ENCODE data around the gene PLEKHG2. TPM values are rescaled to one million over a fixed set of nuclear protein-coding genes. Genes with fewer than 3 reads are reported as not detected.
"Not testable (repeated sequence)": the region's sequence is repeated elsewhere in the genome, so short reads cannot be mapped to it uniquely, and the experiment has no call there.

The PLEKHG2 gene
- total and polyA plus RNA-seq, 11 donors = 8.9 to 38.5 (median 13.3) TPM

DNA sequence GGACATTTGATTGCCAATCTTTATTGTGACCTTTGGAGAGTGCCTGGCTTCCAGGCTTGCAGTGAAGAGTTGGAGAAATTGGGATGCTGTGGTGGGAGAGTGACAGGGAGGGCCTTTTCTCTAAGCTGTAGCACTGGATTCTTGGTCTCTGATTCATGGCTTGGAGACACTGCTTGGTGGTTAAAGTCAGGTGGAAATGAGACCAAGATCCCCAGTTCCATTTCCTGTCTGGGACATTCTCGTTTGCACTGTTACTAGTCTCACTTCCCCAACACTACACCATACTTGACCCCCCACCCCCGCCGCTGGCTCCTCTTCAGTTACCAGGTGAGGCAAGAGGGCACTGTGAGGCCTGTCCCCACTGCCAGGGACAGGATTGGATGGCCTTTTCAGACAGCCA lies 35.8 kb downstream of the PLEKHG2 start:
- WGBS, 4 donors = 65 to 79% (median 72%) methylated on average over 3 of the region's 3 CpGs
- Histone ChIP-seq H3K36me3 (peaks cover 0 to 45% (median 20%) of the 10 kb centered on the region in 9 donors), H3K4me3 (no peak overlapping the region), H3K9me3 (no peaks in the 10 kb centered on the region), H3K4me1 (peaks cover 8 to 56% (median 40%) of the 10 kb centered on the region in 12 donors), H3K27me3 (no peaks in the 10 kb centered on the region), H3K27ac (no peak overlapping the region)
- ATAC-seq (no peak), DNase-seq (no peak)
- intact Hi-C loops (cut with DNase I) = loop anchor here in 5 of 10 donors (5.0 to 10.0 kb wide), 3 partner anchors 53 to 87 kb away; partner anchors contain the start of genes EID2B (in 3 of the 5), MED29 (in 2 of the 5) and PAF1 (in 2 of the 5)
- TF ChIP-seq, protein P1, sequence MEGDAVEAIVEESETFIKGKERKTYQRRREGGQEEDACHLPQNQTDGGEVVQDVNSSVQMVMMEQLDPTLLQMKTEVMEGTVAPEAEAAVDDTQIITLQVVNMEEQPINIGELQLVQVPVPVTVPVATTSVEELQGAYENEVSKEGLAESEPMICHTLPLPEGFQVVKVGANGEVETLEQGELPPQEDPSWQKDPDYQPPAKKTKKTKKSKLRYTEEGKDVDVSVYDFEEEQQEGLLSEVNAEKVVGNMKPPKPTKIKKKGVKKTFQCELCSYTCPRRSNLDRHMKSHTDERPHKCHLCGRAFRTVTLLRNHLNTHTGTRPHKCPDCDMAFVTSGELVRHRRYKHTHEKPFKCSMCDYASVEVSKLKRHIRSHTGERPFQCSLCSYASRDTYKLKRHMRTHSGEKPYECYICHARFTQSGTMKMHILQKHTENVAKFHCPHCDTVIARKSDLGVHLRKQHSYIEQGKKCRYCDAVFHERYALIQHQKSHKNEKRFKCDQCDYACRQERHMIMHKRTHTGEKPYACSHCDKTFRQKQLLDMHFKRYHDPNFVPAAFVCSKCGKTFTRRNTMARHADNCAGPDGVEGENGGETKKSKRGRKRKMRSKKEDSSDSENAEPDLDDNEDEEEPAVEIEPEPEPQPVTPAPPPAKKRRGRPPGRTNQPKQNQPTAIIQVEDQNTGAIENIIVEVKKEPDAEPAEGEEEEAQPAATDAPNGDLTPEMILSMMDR (IDR thresholded peaks at IDR 0.05) = no peak
- TF ChIP-seq POLR2A (IDR thresholded peaks at IDR 0.05) = no peak

DNA sequence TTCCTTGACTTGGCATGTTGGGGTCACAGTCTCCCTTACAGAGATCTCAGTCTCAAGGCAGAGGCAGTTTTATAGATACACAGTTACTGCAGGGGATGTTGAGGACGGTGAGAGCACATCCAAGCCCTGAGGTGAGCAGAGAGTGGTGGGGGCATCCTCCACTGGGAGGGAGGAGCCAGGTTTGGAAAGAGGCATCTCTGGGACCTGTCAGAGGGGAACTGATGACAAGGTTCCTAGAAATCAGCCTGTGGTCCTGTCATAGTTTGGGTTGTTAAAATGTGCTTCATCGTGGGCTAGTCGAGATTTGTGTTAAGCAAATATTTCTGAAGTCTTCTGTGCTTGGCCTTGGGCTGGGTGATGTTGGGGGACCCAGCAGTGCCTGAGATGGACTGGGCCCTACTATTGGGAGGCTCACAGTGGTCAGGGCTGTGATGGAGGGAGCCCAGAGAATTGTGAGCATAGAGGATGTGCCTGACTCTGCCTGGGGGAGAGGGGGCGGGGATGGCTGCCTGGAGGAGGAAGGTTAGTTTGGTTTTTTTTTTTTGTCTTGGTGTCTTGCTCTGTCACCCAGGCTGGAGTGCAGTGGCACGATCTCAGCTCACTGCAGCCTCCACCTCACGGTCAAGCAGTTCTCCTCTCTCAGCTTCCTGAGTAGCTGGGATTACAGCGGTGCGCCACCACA lies 36.8 kb downstream of the PLEKHG2 start:
- ATAC-seq (no peak), DNase-seq (no peak)
- no peak for TF ChIP-seq POLR2A (IDR thresholded peaks at IDR 0.05)
- TF ChIP-seq, protein P1 (IDR thresholded peaks at IDR 0.05) = no peak
- WGBS, 4 donors = 64 to 71% (median 70%) methylated on average over 8 of the region's 8 CpGs
- Histone ChIP-seq H3K36me3 (peaks cover 0 to 55% (median 30%) of the 10 kb centered on the region in 9 donors), H3K9me3 (no peaks in the 10 kb centered on the region), H3K4me1 (peaks cover 8 to 55% (median 37%) of the 10 kb centered on the region in 12 donors), H3K27ac (no peak overlapping the region), H3K27me3 (no peaks in the 10 kb centered on the region), H3K4me3 (no peak overlapping the region)
- intact Hi-C loops (cut with DNase I) = loop anchor here in 5 of 10 donors (5.0 to 10.0 kb wide), 3 partner anchors 54 to 86 kb away; partner anchors contain the start of genes EID2B (in 3 of the 5), MED29 (in 2 of the 5) and PAF1 (in 2 of the 5)

DNA sequence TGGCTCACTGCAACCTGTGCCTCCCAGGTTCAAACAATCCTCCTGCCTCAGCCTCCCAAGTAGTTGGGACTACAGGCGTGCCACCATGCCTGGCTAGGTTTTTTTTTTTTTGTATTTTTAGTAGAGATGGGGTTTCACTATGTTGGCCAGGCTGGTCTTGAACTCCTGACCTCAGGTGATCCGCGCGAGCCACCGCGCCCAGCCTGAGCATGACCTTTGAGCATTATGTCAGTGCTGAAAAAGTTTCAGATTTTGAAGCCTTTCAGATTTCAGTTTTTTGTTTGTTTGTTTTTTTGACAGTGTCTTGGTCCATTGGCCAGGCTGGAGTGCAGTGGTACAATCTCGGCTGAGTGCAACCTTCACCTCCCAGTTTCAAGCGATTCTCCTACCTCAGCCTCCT lies 38.8 kb downstream of the PLEKHG2 start:
- H3K27me3 ChIP-seq; H3K27ac ChIP-seq; H3K4me3 ChIP-seq; ATAC-seq; intact Hi-C loops (cut with DNase I); H3K9me3 ChIP-seq; DNase-seq: not testable (repeated sequence)
- WGBS, 4 donors = 97 to 98% (median 97%) methylated on average over 8 of the region's 8 CpGs
- H3K36me3 ChIP-seq = peaks cover 0 to 63% (median 47%) of the 10 kb centered on the region in 9 donors
- H3K4me1 ChIP-seq = peaks cover 6 to 44% (median 31%) of the 10 kb centered on the region in 12 donors

- no peaks in the 10 kb centered on the region for H3K4me1 ChIP-seq
- intact Hi-C loops (cut with DNase I) = no loop called here
- H3K36me3 ChIP-seq = peaks cover 0 to 98% (median 88%) of the 10 kb centered on the region in 9 donors
- no peaks in the 10 kb centered on the region for H3K9me3 ChIP-seq
- no peak overlapping the region for H3K27ac ChIP-seq
- 83 to 94% (median 91%) methylated on average over 3 of the region's 3 CpGs for WGBS, 4 donors
- no peaks in the 10 kb centered on the region for H3K27me3 ChIP-seq
- H3K4me3 ChIP-seq = no peak overlapping the region
- TF ChIP-seq POLR2A (IDR thresholded peaks at IDR 0.05) = no peak
- TF ChIP-seq, protein P1 (IDR thresholded peaks at IDR 0.05) = no peak
- ATAC-seq (no peak), DNase-seq (no peak)
These were observed 50.9 kb downstream of the PLEKHG2 start for GRCh38 chr19:39463403-39463802.
